H1 (cell line): ENCODE measurements around the gene DIDO1.

ENCODE experiments used
- HDAC6 ChIP-seq: IDR thresholded peaks from one replicate; pipeline ENCODE4 v1.7.1; 2012; ENCODE audit warnings: low read depth, mild to moderate bottlenecking, inconsistent platforms, low read length, moderate library complexity
- POLR2A ChIP-seq, 2 experiments: IDR thresholded peaks; 1 replicate in 1 of 2; 2 replicates in 1 of 2; pipeline ENCODE4 v1.6.1; 2011; ENCODE audit warnings: low read depth in 2 of 2, low read length in 2 of 2, mild to moderate bottlenecking in 2 of 2; ENCODE audit errors: control extremely low read depth in 1 of 2
- POLR2AphosphoS5 ChIP-seq: IDR thresholded peaks from 2 replicates; pipeline ENCODE4 v1.6.1; 2011; ENCODE audit warnings: low read depth, low read length

DNA sequence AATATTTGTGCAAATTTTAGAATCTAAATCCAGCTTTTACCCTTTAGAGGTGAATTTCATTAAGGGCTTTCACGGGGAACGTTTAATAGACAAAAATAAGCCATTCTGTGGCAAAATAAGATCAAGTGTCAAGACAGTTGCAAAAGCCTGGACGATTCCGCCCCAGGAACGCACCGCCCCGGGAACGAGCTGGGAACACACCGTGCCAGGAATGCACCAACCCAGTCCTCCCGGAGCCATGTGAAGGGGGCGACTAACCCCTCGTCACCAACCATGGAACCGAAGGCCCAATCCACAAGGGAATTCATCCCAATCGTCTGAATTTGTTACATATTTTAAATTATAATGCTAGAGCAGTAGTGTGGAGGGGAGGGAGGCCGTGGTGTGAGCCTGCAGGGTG, 43.9 kb downstream of the DIDO1 start:
- TF ChIP-seq POLR2AphosphoS5 (no peak), HDAC6 (no peak), POLR2A (IDR thresholded peaks at IDR 0.05; ENCODE audit: control extremely low read depth in 1 of 2, low read depth in 2 of 2, low read length in 2 of 2) (no peak)
